HCT116 (cell line): ENCODE measurements around the gene TTC39C. TPM values are rescaled to one million over a fixed set of nuclear protein-coding genes. Genes with fewer than 3 reads are reported as not detected.

Experiments used
- ATAC-seq: fragments of 200-7000 bp; cut with Tn5 transposase; 2 replicates; pipeline ENCODE4 v1.9.1; 2020; ENCODE audit warnings: mild to moderate bottlenecking, moderate library complexity
- BruUV-seq: library from RNA; stranded (reverse); fragments of 400-500 nt; replicated peaks from 2 replicates; lab custom pipeline; 2021; lab: Mats Ljungman, UMichigan
- CTCF ChIA-PET: fragments of 300-600 bp; sonication (Branson Sonifier 250); formaldehyde crosslinking; loops from one replicate; lab custom pipeline; 2021; ENCODE audit warnings: antibody characterized with exemption; lab: Charles Lee
- POLR2A ChIA-PET: fragments of 300-600, 350-600 bp; sonication (Branson Sonifier 250); formaldehyde crosslinking; loops from one replicate; lab custom pipeline; 2021; ENCODE audit warnings: antibody characterized with exemption; lab: Charles Lee
- RAD21 ChIA-PET, 2 experiments: fragments of 300-600 bp; sonication (Branson Sonifier 250); formaldehyde crosslinking; loops; one replicate each; lab custom pipeline; 2023; ENCODE audit warnings: low total read pairs in 2 of 2; ENCODE audit not compliant: uncharacterized antibody in 2 of 2, unreplicated experiment in 2 of 2, low non-redundant PET in 1 of 2; lab: Charles Lee
- DNase-seq: peaks from one replicate; pipeline ENCODE4 v3.0.0-alpha.2; 2010; ENCODE audit warnings: low read depth, low spot score
- H2AFZ ChIP-seq: fragments of 200-600 bp; shearing (Covaris generic), sonication (generic); 2 replicates; pipeline ENCODE4 v1.6.1; 2017; ENCODE audit warnings: low read depth, mixed run types, mixed read lengths, antibody characterized with exemption, low read length; ENCODE audit not compliant: poor library complexity, severe bottlenecking
- H3K27ac ChIP-seq: 2 replicates; pipeline ENCODE4 v1.5.1; 2012; ENCODE audit warnings: low read depth, low read length
- H3K27me3 ChIP-seq: fragments of 200-600 bp; sonication (generic); 2 replicates; pipeline ENCODE4 v1.6.1; 2016; ENCODE audit warnings: mixed run types, low read length, mixed read lengths; ENCODE audit not compliant: insufficient read depth
- H3K36me3 ChIP-seq, 2 experiments: fragments of 200-500 bp in 1 of 2; fragments of 200-600 bp in 1 of 2; sonication (Bioruptor generic) in 1 of 2; sonication (generic) in 1 of 2; 2 replicates each; pipeline versions ENCODE4 v1.5.1 to v1.6.1; 2014 to 2016; ENCODE audit warnings: low read length in 2 of 2, inconsistent platforms in 1 of 2, mixed read lengths in 1 of 2, mixed run types in 1 of 2; ENCODE audit not compliant: insufficient read depth in 2 of 2, control insufficient read depth in 1 of 2
- H3K4me1 ChIP-seq, 2 experiments: fragments of 200-600 bp in 1 of 2; sonication (generic) in 1 of 2; 2 replicates each; pipeline versions ENCODE4 v1.5.1 to v1.6.1; 2012 to 2017; ENCODE audit warnings: low read length in 2 of 2, inconsistent platforms in 1 of 2, mild to moderate bottlenecking in 1 of 2, mixed read lengths in 1 of 2, mixed run types in 1 of 2, moderate library complexity in 1 of 2; ENCODE audit not compliant: insufficient read depth in 2 of 2, control insufficient read depth in 1 of 2
- H3K4me2 ChIP-seq: fragments of 200-600 bp; sonication (generic); 2 replicates; pipeline ENCODE4 v1.6.1; 2017; ENCODE audit warnings: mixed run types, low read length, mixed read lengths
- H3K4me3 ChIP-seq, 2 experiments: fragments of 200-600 bp in 1 of 2; sonication (generic) in 1 of 2; replicated peaks in 1 of 2; 2 replicates each; pipeline ENCODE4 v1.5.1; 2011 to 2016; ENCODE audit warnings: low read length in 2 of 2, control low read depth in 1 of 2, low read depth in 1 of 2, mild to moderate bottlenecking in 1 of 2, mixed read lengths in 1 of 2, mixed run types in 1 of 2
- H3K79me2 ChIP-seq: fragments of 200-600 bp; sonication (generic); 2 replicates; pipeline ENCODE4 v1.6.1; 2017; ENCODE audit warnings: mild to moderate bottlenecking, mixed run types, low read length, moderate library complexity, mixed read lengths; ENCODE audit not compliant: insufficient read depth
- H3K9ac ChIP-seq: fragments of 200-600 bp; sonication (generic); 2 replicates; pipeline ENCODE4 v1.6.1; 2016; ENCODE audit warnings: low read length, mixed read lengths
- H3K9me2 ChIP-seq: fragments of 200-600 bp; sonication (generic), shearing (Covaris generic); 2 replicates; pipeline ENCODE4 v1.6.1; 2017; ENCODE audit warnings: mixed run types, mild to moderate bottlenecking, moderate library complexity; ENCODE audit not compliant: insufficient read depth
- H3K9me3 ChIP-seq, 2 experiments: fragments of 200-500 bp in 1 of 2; fragments of 200-600 bp in 1 of 2; sonication (Bioruptor generic) in 1 of 2; sonication (generic) in 1 of 2; 2 replicates each; pipeline ENCODE4 v1.6.1; 2014 to 2017; ENCODE audit warnings: low read length in 2 of 2, mixed read lengths in 2 of 2, inconsistent platforms in 1 of 2, low read depth in 1 of 2, mild to moderate bottlenecking in 1 of 2, mixed run types in 1 of 2, moderate library complexity in 1 of 2; ENCODE audit not compliant: control insufficient read depth in 1 of 2, insufficient read depth in 1 of 2
- H4K20me1 ChIP-seq: fragments of 200-600 bp; sonication (generic), shearing (Covaris generic); 2 replicates; pipeline ENCODE4 v1.6.1; 2017; ENCODE audit warnings: mixed run types, mild to moderate bottlenecking, moderate library complexity; ENCODE audit not compliant: insufficient read depth
- ATF3 ChIP-seq: IDR thresholded peaks from 2 replicates; pipeline ENCODE4 v1.6.1; 2012
- CBX3 ChIP-seq: IDR thresholded peaks from 2 replicates; pipeline ENCODE4 v1.6.1; 2012; ENCODE audit warnings: low read depth
- CEBPB ChIP-seq: IDR thresholded peaks from 2 replicates; pipeline ENCODE4 v1.6.1; 2012; ENCODE audit warnings: low read depth
- ELF1 ChIP-seq: IDR thresholded peaks from 2 replicates; pipeline ENCODE4 v1.6.1; 2012; ENCODE audit warnings: low read depth, borderline replicate concordance
- EZH2 ChIP-seq: fragments of 200-600 bp; sonication (generic); IDR thresholded peaks from 2 replicates; pipeline ENCODE4 v1.6.1; 2017; ENCODE audit warnings: antibody characterized with exemption, mixed run types
- EZH2phosphoT487 ChIP-seq: fragments of 200-600 bp; IDR thresholded peaks from 2 replicates; pipeline ENCODE4 v1.6.1; 2018; ENCODE audit warnings: antibody characterized with exemption, borderline replicate concordance
- FOSL1 ChIP-seq: IDR thresholded peaks from 2 replicates; pipeline ENCODE4 v1.6.1; 2012; ENCODE audit warnings: low read depth
- JUND ChIP-seq: IDR thresholded peaks from 2 replicates; pipeline ENCODE4 v1.6.1; 2012
- POLR2A ChIP-seq: IDR thresholded peaks from 2 replicates; pipeline ENCODE4 v1.7.0; 2011; ENCODE audit warnings: borderline replicate concordance; ENCODE audit not compliant: insufficient read depth, insufficient read length; ENCODE audit errors: extremely low read depth
- REST ChIP-seq: IDR thresholded peaks from 2 replicates; pipeline ENCODE4 v1.6.1; 2012; ENCODE audit warnings: low read depth
- SRF ChIP-seq: IDR thresholded peaks from 2 replicates; pipeline ENCODE4 v1.6.1; 2012; ENCODE audit warnings: low read depth
- TCF7L2 ChIP-seq: IDR thresholded peaks from 2 replicates; pipeline ENCODE4 v1.7.0; 2011; ENCODE audit warnings: borderline replicate concordance, inconsistent platforms; ENCODE audit not compliant: insufficient read depth, insufficient read length; ENCODE audit errors: extremely low read depth
- ZBTB33 ChIP-seq: IDR thresholded peaks from 2 replicates; pipeline ENCODE4 v1.6.1; 2011; ENCODE audit warnings: mild to moderate bottlenecking, low read length, moderate library complexity; ENCODE audit not compliant: insufficient replicate concordance; ENCODE audit errors: extremely low read depth
- intact Hi-C: fragments of 100-400 bp; cut with micrococcal nuclease; formaldehyde crosslinking; loops from 2 replicates; pipeline ENCODE4 v1.10.0; 2022
- total RNA-seq: library from RNA; stranded (reverse); gene quantifications from one replicate; pipeline ENCODE4 v1.2.1, GENCODE V29; 2021; ENCODE audit not compliant: unreplicated experiment

TTC39C gene
- total RNA-seq, 1 experiment from 2014 or later, result 24.8 TPM

- POLR2A ChIA-PET, result no interaction called here
Measured at GRCh38 chr18:24090876-24091275, 76.3 kb downstream of the TTC39C start.

More at GRCh38 chr18:24090876-24091275, 76.3 kb downstream of the TTC39C start:
- ATAC-seq, result no peak
- no peak for TF ChIP-seq ELF1
- no peak for TF ChIP-seq TCF7L2
- no peak for TF ChIP-seq FOSL1
- TF ChIP-seq REST, result no peak
- TF ChIP-seq SRF, result no peak
- TF ChIP-seq ATF3, result no peak
- no peak for TF ChIP-seq EZH2phosphoT487
- no peak for TF ChIP-seq JUND
- TF ChIP-seq CEBPB, result no peak
- TF ChIP-seq EZH2, result no peak
- no peak for TF ChIP-seq ZBTB33
- TF ChIP-seq CBX3, result no peak
- TF ChIP-seq POLR2A, result no peak
- TF ChIP-seq, all 23 proteins: peak for 0
- Histone ChIP-seq H4K20me1 (no peaks in the 10 kb centered on the region), H3K27me3 (no peaks in the 10 kb centered on the region), H3K4me1 (no peaks in the 10 kb centered on the region), H3K4me3 (no peak overlapping the region), H3K27ac (no peak overlapping the region), H3K36me3 (no peaks in the 10 kb centered on the region), H2AFZ (no peak overlapping the region), H3K79me2 (no peaks in the 10 kb centered on the region), H3K4me2 (no peak overlapping the region), H3K9ac (no peak overlapping the region), H3K9me3 (no peaks in the 10 kb centered on the region), H3K9me2 (no peaks in the 10 kb centered on the region)
- CTCF ChIA-PET, result no interaction called here
- BruUV-seq, result no TSS peak
- DNase-seq, result no peak
- RAD21 ChIA-PET, result no interaction called here
- intact Hi-C loops, result no loop called here
